ACC112 (cell line): ENCODE measurements around the gene NDST3.

Experiments used
- H2AFZ ChIP-seq: fragments of 200-600 bp; sonication (generic); one replicate; pipeline ENCODE4 v1.6.0; 2017; ENCODE audit warnings: antibody characterized with exemption, low read length; ENCODE audit not compliant: unreplicated experiment
- H3K27ac ChIP-seq: fragments of 200-600 bp; sonication (generic); 2 replicates; pipeline ENCODE4 v1.5.1; 2014; ENCODE audit warnings: low read depth, mild to moderate bottlenecking, antibody characterized with exemption, low read length, moderate library complexity
- H3K27me3 ChIP-seq: fragments of 200-600 bp; sonication (generic); 2 replicates; pipeline ENCODE4 v1.6.1; 2014; ENCODE audit warnings: mild to moderate bottlenecking, antibody characterized with exemption, low read length, moderate library complexity, mixed read lengths; ENCODE audit not compliant: insufficient read depth
- H3K36me3 ChIP-seq: fragments of 200-600 bp; sonication (generic); 2 replicates; pipeline ENCODE4 v1.6.1; 2016; ENCODE audit warnings: mild to moderate bottlenecking, antibody characterized with exemption, low read length, moderate library complexity, mixed read lengths; ENCODE audit not compliant: insufficient read depth
- H3K4me1 ChIP-seq: fragments of 200-600 bp; sonication (generic); one replicate; pipeline ENCODE4 v1.6.1; 2016; ENCODE audit warnings: low read length, mixed read lengths; ENCODE audit not compliant: insufficient read depth, unreplicated experiment, control insufficient read depth
- H3K4me3 ChIP-seq: fragments of 200-600 bp; sonication (generic); 2 replicates; pipeline ENCODE4 v1.5.1; 2014; ENCODE audit warnings: mild to moderate bottlenecking, low read depth, low read length
- H3K79me2 ChIP-seq: fragments of 200-600 bp; sonication (generic); one replicate; pipeline ENCODE4 v1.6.0; 2016; ENCODE audit warnings: low read length; ENCODE audit not compliant: control insufficient read depth, unreplicated experiment, insufficient read depth

The NDST3 gene

DNA sequence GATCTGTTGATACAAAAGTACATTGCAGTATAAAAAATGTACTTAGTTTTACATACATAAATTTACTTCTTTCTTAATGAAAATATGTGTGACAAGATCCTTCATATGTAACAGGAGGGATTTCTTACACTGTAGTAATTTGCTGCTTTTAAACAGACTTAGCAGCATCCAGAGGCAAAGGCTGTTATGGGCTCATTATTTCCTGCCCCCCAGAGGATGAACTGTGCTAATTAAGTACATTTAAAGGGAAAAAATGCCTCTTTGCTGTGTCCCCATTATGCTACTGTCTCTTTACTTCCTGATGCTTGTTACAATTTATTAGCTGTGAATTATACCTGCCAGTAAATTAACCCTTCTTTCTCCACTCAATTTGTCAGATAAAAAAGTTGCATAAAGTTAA, 47.1 kb downstream of the NDST3 start:
- no peak overlapping the region for H3K27ac ChIP-seq
- H3K79me2 ChIP-seq, result no peaks in the 10 kb centered on the region
- H3K36me3 ChIP-seq, result no peaks in the 10 kb centered on the region

DNA sequence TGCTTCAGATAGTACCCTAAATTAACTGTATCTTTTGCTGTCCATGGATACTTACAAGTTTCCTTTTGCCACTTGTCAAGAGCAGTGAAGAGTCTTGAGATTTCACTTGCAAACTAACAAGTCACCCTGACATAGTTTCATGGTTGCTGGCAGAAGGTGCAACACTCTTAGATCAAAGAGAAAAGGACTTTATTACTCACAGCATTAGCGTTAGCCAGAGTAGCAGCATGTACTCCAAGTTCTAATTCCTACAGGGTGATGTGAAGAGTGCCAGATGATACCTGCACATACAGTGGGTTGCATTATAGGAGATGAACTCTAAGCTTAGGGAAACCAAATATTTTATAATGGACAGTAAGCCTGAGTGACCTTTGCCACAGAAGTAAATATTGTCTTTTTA, 47.9 kb downstream of the NDST3 start:
- Histone ChIP-seq H3K4me1 (no peaks in the 10 kb centered on the region), H3K79me2 (no peaks in the 10 kb centered on the region), H2AFZ (no peak overlapping the region), H3K27ac (no peak overlapping the region), H3K4me3 (no peak overlapping the region), H3K27me3 (peaks cover 4% of the 10 kb centered on the region; the same call in 1 of the 2 replicates), H3K36me3 (no peaks in the 10 kb centered on the region)

More for the DNA sequence above, 47.1 kb downstream of the NDST3 start:
- Histone ChIP-seq H2AFZ (no peak overlapping the region), H3K4me3 (no peak overlapping the region), H3K4me1 (no peaks in the 10 kb centered on the region), H3K27me3 (peaks cover 4% of the 10 kb centered on the region)

DNA sequence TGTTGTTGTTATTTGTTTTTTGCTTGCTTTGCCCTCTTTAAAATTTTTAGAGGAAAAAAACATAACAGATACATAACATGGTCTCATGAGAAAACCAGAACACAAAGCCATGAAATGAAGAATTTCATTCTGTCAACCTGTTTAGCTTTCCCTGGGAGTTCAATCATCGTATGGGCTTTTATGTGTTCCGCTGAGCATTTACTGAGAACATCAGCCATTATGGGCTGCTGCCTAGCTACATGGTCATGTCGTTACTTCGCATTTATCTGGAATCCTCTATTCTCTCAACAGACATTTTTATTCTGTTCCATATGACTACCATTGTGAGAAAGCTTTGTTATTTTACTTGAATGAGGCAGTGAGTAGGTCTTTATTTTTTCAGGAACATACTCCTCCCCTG, 51.4 kb downstream of the NDST3 start:
- Histone ChIP-seq H2AFZ (no peak overlapping the region), H3K4me1 (no peaks in the 10 kb centered on the region), H3K27me3 (no peaks in the 10 kb centered on the region), H3K79me2 (no peaks in the 10 kb centered on the region), H3K36me3 (no peaks in the 10 kb centered on the region), H3K4me3 (no peak overlapping the region), H3K27ac (no peak overlapping the region)

DNA sequence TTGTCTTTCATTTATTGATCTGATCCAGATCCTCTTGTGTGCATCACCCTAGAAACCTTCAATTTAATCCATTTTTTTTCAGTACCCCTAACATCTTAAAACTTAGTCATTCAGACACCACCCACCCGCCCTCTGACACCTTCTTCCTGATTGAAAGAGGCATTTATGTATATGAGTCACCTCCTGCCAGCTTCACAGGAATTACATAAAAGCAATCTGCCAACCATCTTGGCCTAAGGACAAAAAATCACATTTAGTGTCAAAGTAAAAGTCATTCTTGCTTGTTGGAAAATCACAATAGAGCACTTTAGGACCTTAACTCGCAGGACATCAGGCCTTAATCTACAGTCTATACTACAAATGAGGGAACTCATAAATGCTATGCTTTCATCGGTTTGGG, 52.1 kb downstream of the NDST3 start:
- no peaks in the 10 kb centered on the region for H3K36me3 ChIP-seq
- no peak overlapping the region for H3K27ac ChIP-seq
- H3K4me1 ChIP-seq, result no peaks in the 10 kb centered on the region
- no peak overlapping the region for H3K4me3 ChIP-seq
- no peak overlapping the region for H2AFZ ChIP-seq
- H3K79me2 ChIP-seq, result no peaks in the 10 kb centered on the region
- no peaks in the 10 kb centered on the region for H3K27me3 ChIP-seq

DNA sequence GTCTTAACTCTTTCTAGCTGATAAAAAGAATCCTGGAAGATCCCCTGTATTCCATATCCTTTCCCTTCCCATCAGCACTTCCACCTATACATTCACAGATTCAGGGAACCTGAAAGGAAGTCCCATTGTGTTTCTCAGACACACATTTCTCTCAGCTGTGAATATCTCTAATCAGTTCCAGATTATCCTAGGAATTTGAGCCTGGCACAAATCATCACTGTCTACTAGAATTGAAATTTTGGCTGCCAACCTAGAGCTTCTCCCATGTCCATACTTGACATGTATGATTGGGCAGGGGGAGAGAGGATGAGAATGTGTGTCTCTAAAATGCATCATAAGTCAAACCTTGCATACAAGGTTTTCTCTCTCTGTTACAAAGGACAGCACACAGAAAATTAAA, 53.1 kb downstream of the NDST3 start:
- Histone ChIP-seq H3K4me1 (no peaks in the 10 kb centered on the region), H3K27ac (no peak overlapping the region), H2AFZ (no peak overlapping the region), H3K79me2 (no peaks in the 10 kb centered on the region), H3K4me3 (no peak overlapping the region), H3K36me3 (no peaks in the 10 kb centered on the region), H3K27me3 (no peaks in the 10 kb centered on the region)

DNA sequence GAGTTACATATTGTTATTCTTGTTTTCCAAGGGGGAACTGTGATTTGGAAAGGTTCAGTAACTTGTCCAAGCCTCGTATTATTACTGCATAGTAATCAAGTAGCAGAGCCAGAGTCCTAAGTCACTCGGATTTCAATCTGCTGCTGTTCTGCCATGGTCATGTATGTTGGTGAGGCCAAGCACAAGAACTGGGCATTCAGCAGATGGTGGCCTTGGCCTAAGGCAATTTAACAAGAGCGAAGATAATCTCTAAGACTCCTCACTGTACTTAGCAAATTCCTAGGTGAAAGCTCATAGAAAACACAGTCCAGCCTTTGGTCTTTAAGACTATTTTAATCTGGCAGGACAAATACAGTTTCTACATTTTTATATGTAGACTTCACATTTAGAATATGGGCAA, 64.8 kb downstream of the NDST3 start:
- H3K27me3 ChIP-seq, result peaks cover 10% of the 10 kb centered on the region; the same call in 1 of the 2 replicates
- no peaks in the 10 kb centered on the region for H3K4me1 ChIP-seq
- no peak overlapping the region for H3K27ac ChIP-seq
- H2AFZ ChIP-seq, result no peak overlapping the region
- no peaks in the 10 kb centered on the region for H3K79me2 ChIP-seq
- H3K36me3 ChIP-seq, result no peaks in the 10 kb centered on the region
- H3K4me3 ChIP-seq, result no peak overlapping the region

DNA sequence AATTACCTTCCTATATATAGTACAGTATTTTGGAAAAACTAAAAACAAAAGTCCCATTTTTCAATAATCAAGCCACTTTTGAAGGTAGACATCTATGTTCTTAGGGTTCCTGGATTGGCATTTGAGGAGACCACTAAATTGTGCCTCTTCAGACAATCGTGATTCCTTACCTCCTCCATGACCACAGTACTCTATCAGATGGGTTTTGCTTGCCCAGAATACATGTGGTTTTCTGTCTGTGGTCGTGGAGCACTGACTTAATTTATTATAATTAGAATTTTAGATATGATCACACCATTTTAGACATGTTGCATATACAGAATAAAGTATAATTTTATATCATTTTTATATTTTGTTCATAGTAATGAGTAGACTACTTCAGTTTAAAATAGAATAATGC, 67.9 kb downstream of the NDST3 start:
- no peaks in the 10 kb centered on the region for H3K36me3 ChIP-seq
- no peak overlapping the region for H3K27ac ChIP-seq
- H3K4me3 ChIP-seq, result no peak overlapping the region
- no peaks in the 10 kb centered on the region for H3K4me1 ChIP-seq
- peaks cover 17% of the 10 kb centered on the region for H3K27me3 ChIP-seq
- no peak overlapping the region for H2AFZ ChIP-seq
- no peaks in the 10 kb centered on the region for H3K79me2 ChIP-seq

DNA sequence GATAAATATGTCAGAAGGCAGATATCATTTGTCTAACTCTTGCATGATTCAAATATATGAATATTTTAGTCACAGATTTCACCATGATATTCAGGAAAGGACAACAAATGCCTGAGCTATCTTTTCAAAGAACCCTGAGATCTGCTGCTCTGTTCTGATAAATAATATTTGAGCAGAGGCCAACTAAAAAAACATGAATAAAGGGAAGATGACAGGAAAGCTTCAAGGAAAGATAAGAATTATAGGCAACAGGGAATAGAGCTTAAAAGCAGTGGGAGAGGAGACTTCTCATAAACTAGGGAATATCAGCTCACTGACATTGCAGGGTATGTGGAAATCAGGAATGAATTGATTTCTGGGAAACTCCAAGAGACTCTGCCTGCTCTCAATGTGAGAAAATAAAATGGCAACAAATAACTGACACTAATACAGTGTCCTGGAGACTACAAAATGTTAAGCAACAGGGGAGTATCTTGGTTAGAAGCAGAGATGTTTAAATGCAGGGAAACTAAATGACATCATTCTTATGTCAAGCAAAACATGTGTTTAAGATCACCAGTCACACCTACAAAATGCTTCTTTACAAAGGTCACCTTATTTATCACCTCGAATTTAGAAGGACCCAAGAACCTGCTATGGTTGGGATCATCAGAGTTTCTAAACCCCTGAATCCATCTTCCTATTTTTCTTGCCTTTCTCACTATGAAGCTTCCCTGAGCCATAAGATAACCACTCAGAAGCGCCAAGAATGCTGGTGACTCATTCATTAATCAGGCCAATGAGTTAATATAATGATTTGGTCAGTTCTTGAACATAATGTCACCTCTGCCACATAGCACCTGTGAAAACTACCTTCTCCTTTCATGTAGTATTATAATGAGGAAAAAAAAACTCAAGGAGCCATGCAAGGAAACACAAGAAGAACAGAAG, 78.1 kb downstream of the NDST3 start:
- Histone ChIP-seq H3K27me3 (no peaks in the 10 kb centered on the region), H3K27ac (no peak overlapping the region), H3K4me1 (no peaks in the 10 kb centered on the region), H3K36me3 (no peaks in the 10 kb centered on the region), H3K79me2 (no peaks in the 10 kb centered on the region), H3K4me3 (no peak overlapping the region), H2AFZ (no peak overlapping the region)

DNA sequence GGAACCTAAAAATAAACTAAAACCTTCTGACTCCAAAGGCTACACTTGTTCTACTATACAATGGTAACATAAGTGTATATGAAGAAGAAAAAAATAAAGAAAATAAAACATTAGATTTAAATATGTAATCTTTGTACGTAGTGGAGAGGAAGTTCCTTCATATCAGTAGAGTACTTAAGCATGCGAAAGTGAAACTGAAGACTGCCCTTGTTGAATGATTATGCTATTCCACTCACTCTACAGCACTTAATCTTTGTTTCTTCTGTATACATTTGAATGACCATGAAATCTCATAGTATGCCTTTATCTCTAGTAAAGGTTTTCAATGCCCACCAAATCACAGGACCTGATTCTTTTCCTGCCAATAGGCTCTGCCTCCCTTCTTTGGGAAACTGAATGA, 78.9 kb downstream of the NDST3 start:
- H3K27ac ChIP-seq, result no peak overlapping the region
- no peaks in the 10 kb centered on the region for H3K36me3 ChIP-seq
- no peaks in the 10 kb centered on the region for H3K4me1 ChIP-seq
- H3K27me3 ChIP-seq, result 0 out of 2 replicates have a peak, but pooled peaks cover under 1% of the 10 kb centered on the region
- H3K79me2 ChIP-seq, result no peaks in the 10 kb centered on the region
- H3K4me3 ChIP-seq, result no peak overlapping the region
- no peak overlapping the region for H2AFZ ChIP-seq

DNA sequence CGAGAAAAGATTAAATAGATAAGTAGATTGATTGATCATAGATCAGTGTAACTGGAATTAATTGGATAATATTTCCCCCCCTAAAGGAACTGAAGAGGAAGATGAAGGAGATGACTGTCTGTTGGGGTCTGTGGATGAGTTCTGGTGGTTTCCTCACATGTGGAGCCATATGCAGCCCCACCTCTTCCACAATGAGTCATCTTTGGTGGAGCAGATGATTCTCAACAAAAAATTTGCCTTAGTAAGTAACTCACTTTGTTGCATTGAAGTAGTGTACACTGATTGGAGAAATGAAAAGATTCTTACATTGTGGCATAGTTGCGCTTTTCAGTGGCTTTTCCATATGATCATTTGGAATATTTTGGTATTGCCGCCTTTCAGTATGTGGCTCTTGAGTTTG, 80.4 kb downstream of the NDST3 start:
- Histone ChIP-seq H3K27ac (no peak overlapping the region), H3K79me2 (no peaks in the 10 kb centered on the region), H2AFZ (no peak overlapping the region), H3K4me1 (no peaks in the 10 kb centered on the region), H3K27me3 (peaks cover 10% of the 10 kb centered on the region; the same call in 1 of the 2 replicates), H3K4me3 (no peak overlapping the region), H3K36me3 (no peaks in the 10 kb centered on the region)

DNA sequence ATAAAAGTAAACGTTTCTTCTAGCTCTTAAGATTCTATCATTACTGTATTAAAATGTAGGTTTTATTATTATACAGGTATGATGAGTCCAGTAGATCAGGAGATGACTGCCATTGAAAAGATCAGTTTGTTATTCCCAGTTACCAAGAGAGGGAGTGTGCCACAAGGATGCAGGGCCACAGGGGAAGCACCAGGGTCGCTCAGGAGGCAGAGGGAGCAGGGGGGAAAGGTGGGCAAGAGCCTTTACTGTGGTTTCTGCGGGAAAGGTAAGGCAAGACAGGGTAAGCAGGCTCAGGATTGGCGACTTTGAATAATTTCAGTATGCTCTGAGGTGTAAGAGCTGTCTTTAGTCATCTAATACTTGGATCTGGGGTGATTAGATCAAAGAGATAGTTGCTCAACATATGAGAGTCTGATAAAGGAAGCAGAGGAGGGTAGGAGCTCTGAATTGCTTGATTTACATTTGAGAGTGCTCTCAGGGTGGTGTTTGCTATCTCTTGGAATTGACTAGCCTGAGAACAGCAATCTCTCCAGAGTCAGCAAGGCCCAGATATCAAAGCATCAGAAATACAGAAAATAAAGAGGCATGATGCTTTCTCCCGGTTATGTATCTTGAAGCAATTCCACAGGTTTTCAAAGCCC, 86.0 kb downstream of the NDST3 start:
- peaks cover 47% of the 10 kb centered on the region for H3K27me3 ChIP-seq
- H3K79me2 ChIP-seq, result no peaks in the 10 kb centered on the region
- no peaks in the 10 kb centered on the region for H3K36me3 ChIP-seq
- H3K4me1 ChIP-seq, result no peaks in the 10 kb centered on the region
- H2AFZ ChIP-seq, result no peak overlapping the region
- no peak overlapping the region for H3K27ac ChIP-seq
- no peak overlapping the region for H3K4me3 ChIP-seq
